BLaER1 (cell line): ENCODE data around the gene KDM4C.
"Not testable (repeated sequence)": the region's sequence is repeated elsewhere in the genome, so short reads cannot be mapped to it uniquely, and the experiment has no call there.

Experiments used
- H3K27ac ChIP-seq: shearing (Covaris generic); formaldehyde crosslinking; 2 replicates; pipeline ENCODE4 v1.8.1; 2022
- H3K27me3 ChIP-seq: shearing (Covaris generic); formaldehyde crosslinking; 2 replicates; pipeline ENCODE4 v1.8.1; 2022
- H3K36me3 ChIP-seq: shearing (Covaris generic); formaldehyde crosslinking; 2 replicates; pipeline ENCODE4 v1.8.1; 2022
- H3K4me1 ChIP-seq: shearing (Covaris generic); formaldehyde crosslinking; 2 replicates; pipeline ENCODE4 v1.8.1; 2022
- H3K4me2 ChIP-seq: shearing (Covaris generic); formaldehyde crosslinking; 2 replicates; pipeline ENCODE4 v1.8.1; 2022
- H3K4me3 ChIP-seq: shearing (Covaris generic); formaldehyde crosslinking; 2 replicates; pipeline ENCODE4 v1.8.1; 2022
- H3K9ac ChIP-seq: shearing (Covaris generic); formaldehyde crosslinking; 2 replicates; pipeline ENCODE4 v1.8.1; 2022
- H3K9me3 ChIP-seq: shearing (Covaris generic); formaldehyde crosslinking; 2 replicates; pipeline ENCODE4 v1.8.1; 2022
- H4K20me1 ChIP-seq: shearing (Covaris generic); formaldehyde crosslinking; 2 replicates; pipeline ENCODE4 v1.8.1; 2022
- Cebpa-rat ChIP-seq: shearing (Covaris generic); IDR thresholded peaks from 2 replicates; pipeline ENCODE4 v1.8.1; 2022

The KDM4C gene

DNA sequence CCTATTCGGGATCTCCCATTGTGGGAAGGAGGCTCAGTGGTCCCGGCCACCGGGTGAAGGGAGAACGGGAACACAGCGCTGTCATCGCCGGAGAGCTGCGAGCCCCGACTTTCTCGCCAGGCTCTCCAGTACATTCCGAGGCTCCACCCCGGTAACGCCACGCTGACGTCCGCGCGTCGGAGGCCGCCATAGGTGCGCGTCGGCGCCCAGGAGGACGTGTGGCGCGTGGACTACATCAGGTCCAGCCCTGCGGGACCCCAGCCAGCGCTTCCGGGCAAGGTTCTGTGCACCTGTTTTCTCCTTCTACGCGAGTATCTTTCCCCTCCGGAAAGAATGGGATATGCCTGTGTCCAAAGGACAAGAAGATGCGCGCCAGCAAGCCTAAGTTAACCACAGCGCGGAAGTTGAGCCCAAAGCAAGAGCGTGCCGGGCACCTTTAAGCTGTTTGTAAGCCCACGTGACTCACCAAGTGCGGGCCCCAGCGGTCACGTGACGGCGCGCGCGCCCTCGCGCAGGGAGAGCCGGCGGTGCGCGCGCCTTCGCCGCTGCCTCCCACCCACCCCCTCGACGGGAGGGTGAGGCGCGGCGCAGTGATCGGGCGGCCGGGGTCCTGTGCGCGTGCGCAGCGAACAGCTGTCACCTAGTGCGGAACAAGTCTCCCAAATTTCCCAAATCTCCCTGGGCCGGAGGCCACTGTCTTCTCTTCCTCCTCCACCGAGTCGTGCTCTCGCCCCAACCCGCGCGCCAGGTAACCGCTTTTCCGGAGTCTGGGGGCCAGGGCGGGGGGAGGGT is at the start of gene KDM4C:
KDM4C (plus strand) TSS at position 518 of the 792 bp plus-strand sequence. CDS start 35,016 bp downstream, outside the sequence.
- H3K27ac ChIP-seq: peak within 1 kb of the TSS; percentile 97
- H3K36me3 ChIP-seq: no peaks in the 10 kb centered on the region
- peaks cover 38% of the 10 kb centered on the region for H4K20me1 ChIP-seq
- H3K9ac ChIP-seq: peak within 1 kb of the TSS; percentile 91
- peaks cover 51% of the 10 kb centered on the region for H3K4me1 ChIP-seq
- H3K27me3 ChIP-seq: no peaks in the 10 kb centered on the region
- H3K4me2 ChIP-seq: peak within 1 kb of the TSS; percentile 93
- no peak for TF ChIP-seq Cebpa-rat
- H3K9me3 ChIP-seq: no peaks in the 10 kb centered on the region
- peak within 1 kb of the TSS; percentile 94 for H3K4me3 ChIP-seq

DNA sequence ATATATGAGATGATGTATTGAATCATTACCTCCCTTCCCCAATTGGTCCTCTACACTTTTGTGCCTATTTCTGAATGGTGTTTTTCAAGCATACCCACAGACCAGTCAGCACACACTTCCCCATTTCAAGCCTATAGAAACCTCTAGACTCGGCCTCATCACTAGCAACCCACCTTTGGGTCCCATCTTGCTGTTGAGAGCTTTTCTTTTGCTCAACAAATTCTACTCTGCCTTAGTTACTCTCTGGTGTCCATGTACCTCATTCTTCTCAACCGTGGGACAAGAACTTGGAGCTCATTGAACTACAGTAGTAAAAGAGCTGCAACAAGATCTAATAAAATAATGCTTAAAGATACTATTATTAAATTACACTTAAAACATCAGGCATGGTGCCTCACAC is 49.0 kb upstream of the KDM4C start:
- H3K27me3 ChIP-seq: no peaks in the 10 kb centered on the region
- no peak for TF ChIP-seq Cebpa-rat

GRCh38 chr9:6711403-6711802 is 46.4 kb upstream of the KDM4C start:
- no peak overlapping the region for H3K4me3 ChIP-seq
- H3K36me3 ChIP-seq: 0 out of 2 replicates have a peak, but pooled peaks cover 4% of the 10 kb centered on the region
- H3K4me1 ChIP-seq: peaks cover 12% of the 10 kb centered on the region; the same call in 1 of the 2 replicates
- H3K27me3 ChIP-seq: no peaks in the 10 kb centered on the region
- no peak for TF ChIP-seq Cebpa-rat
- no peak overlapping the region for H3K4me2 ChIP-seq
- no peaks in the 10 kb centered on the region for H4K20me1 ChIP-seq
- no peak overlapping the region for H3K9ac ChIP-seq
- H3K27ac ChIP-seq: no peak overlapping the region
- peaks cover 37% of the 10 kb centered on the region for H3K9me3 ChIP-seq

More for the DNA sequence above, 49.0 kb upstream of the KDM4C start:
- Histone ChIP-seq H3K9ac (no peak overlapping the region), H3K36me3 (0 out of 2 replicates have a peak, but pooled peaks cover 4% of the 10 kb centered on the region), H4K20me1 (no peaks in the 10 kb centered on the region), H3K4me1 (peaks cover 13% of the 10 kb centered on the region), H3K4me3 (no peak overlapping the region), H3K27ac (no peak overlapping the region), H3K9me3 (peaks cover 24% of the 10 kb centered on the region), H3K4me2 (no peak overlapping the region)

- peaks cover 18% of the 10 kb centered on the region; the same call in 1 of the 2 replicates for H3K4me1 ChIP-seq
- no peaks in the 10 kb centered on the region for H3K27me3 ChIP-seq
- no peak for TF ChIP-seq Cebpa-rat
- no peaks in the 10 kb centered on the region for H4K20me1 ChIP-seq
- 0 out of 2 replicates have a peak, but pooled peaks cover 4% of the 10 kb centered on the region for H3K36me3 ChIP-seq
- H3K9me3 ChIP-seq: peaks cover 35% of the 10 kb centered on the region
- no peak overlapping the region for H3K9ac ChIP-seq
- no peak overlapping the region for H3K4me3 ChIP-seq
- no peak overlapping the region for H3K27ac ChIP-seq
- H3K4me2 ChIP-seq: no peak overlapping the region
Measured at GRCh38 chr9:6712041-6712440, 45.7 kb upstream of the KDM4C start.

- H4K20me1 ChIP-seq: no peaks in the 10 kb centered on the region
- H3K4me1 ChIP-seq: peaks cover 18% of the 10 kb centered on the region; the same call in 1 of the 2 replicates
- no peak overlapping the region for H3K27ac ChIP-seq
- H3K36me3 ChIP-seq: no peaks in the 10 kb centered on the region
- H3K4me2 ChIP-seq: no peak overlapping the region
- no peaks in the 10 kb centered on the region for H3K27me3 ChIP-seq
- no peak overlapping the region for H3K4me3 ChIP-seq
- no peak for TF ChIP-seq Cebpa-rat
- peaks cover 16% of the 10 kb centered on the region for H3K9me3 ChIP-seq
- no peak overlapping the region for H3K9ac ChIP-seq
Measured at GRCh38 chr9:6714176-6714575, 43.6 kb upstream of the KDM4C start.

GRCh38 chr9:6715153-6715754 is 42.5 kb upstream of the KDM4C start:
- H3K27me3 ChIP-seq, H3K27ac ChIP-seq, H3K36me3 ChIP-seq, H3K9ac ChIP-seq, H4K20me1 ChIP-seq: not testable (repeated sequence)
- Histone ChIP-seq H3K4me2 (peak overlapping the region; percentile 73), H3K4me3 (peak overlapping the region; percentile 64), H3K9me3 (peaks cover 13% of the 10 kb centered on the region; the same call in 1 of the 2 replicates), H3K4me1 (peaks cover 18% of the 10 kb centered on the region; the same call in 1 of the 2 replicates)

GRCh38 chr9:6715755-6716643 is 41.8 kb upstream of the KDM4C start:
- H3K4me2 ChIP-seq: peak overlapping the region; percentile 73
- peak overlapping the region; percentile 68; the same call in 1 of the 2 replicates for H3K27ac ChIP-seq
- H4K20me1 ChIP-seq: no peaks in the 10 kb centered on the region
- no peaks in the 10 kb centered on the region for H3K27me3 ChIP-seq
- peak overlapping the region; percentile 64 for H3K4me3 ChIP-seq
- H3K4me1 ChIP-seq: peaks cover 18% of the 10 kb centered on the region; the same call in 1 of the 2 replicates
- peak overlapping the region; percentile 58 for H3K9ac ChIP-seq
- H3K9me3 ChIP-seq: peaks cover 13% of the 10 kb centered on the region; the same call in 1 of the 2 replicates
- H3K36me3 ChIP-seq: no peaks in the 10 kb centered on the region
- no peak for TF ChIP-seq Cebpa-rat

GRCh38 chr9:6716766-6717165 is 41.0 kb upstream of the KDM4C start:
- H3K27ac ChIP-seq: peak overlapping the region; percentile 68; the same call in 1 of the 2 replicates
- H3K4me3 ChIP-seq: peak overlapping the region; percentile 64; the same call in 1 of the 2 replicates
- H3K9ac ChIP-seq: peak overlapping the region; percentile 58
- H3K4me2 ChIP-seq: peak overlapping the region; percentile 73
- H3K4me1 ChIP-seq: peaks cover 18% of the 10 kb centered on the region; the same call in 1 of the 2 replicates
- TF ChIP-seq Cebpa-rat: no peak
- H3K36me3 ChIP-seq: no peaks in the 10 kb centered on the region
- H4K20me1 ChIP-seq: no peaks in the 10 kb centered on the region
- H3K27me3 ChIP-seq: no peaks in the 10 kb centered on the region
- peaks cover 13% of the 10 kb centered on the region; the same call in 1 of the 2 replicates for H3K9me3 ChIP-seq

- no peaks in the 10 kb centered on the region for H3K9me3 ChIP-seq
- no peak overlapping the region for H3K27ac ChIP-seq
- no peaks in the 10 kb centered on the region for H3K27me3 ChIP-seq
- H4K20me1 ChIP-seq: no peaks in the 10 kb centered on the region
- no peak overlapping the region; the same call in 1 of the 2 replicates for H3K9ac ChIP-seq
- H3K36me3 ChIP-seq: no peaks in the 10 kb centered on the region
- peak overlapping the region; percentile 73; the same call in 1 of the 2 replicates for H3K4me2 ChIP-seq
- no peak for TF ChIP-seq Cebpa-rat
- H3K4me1 ChIP-seq: peaks cover 20% of the 10 kb centered on the region
- no peak overlapping the region for H3K4me3 ChIP-seq
Measured at GRCh38 chr9:6723881-6724420, 33.8 kb upstream of the KDM4C start.
